ENCODE data around the gene CYB5RL.
"Not testable (repeated sequence)": the region's sequence is repeated elsewhere in the genome, so short reads cannot be mapped to it uniquely, and the experiment has no call there.

GRCh38 chr1:54207896-54208295 lies 8.1 kb upstream of the CYB5RL start:
- TF ChIP-seq, protein P1, sequence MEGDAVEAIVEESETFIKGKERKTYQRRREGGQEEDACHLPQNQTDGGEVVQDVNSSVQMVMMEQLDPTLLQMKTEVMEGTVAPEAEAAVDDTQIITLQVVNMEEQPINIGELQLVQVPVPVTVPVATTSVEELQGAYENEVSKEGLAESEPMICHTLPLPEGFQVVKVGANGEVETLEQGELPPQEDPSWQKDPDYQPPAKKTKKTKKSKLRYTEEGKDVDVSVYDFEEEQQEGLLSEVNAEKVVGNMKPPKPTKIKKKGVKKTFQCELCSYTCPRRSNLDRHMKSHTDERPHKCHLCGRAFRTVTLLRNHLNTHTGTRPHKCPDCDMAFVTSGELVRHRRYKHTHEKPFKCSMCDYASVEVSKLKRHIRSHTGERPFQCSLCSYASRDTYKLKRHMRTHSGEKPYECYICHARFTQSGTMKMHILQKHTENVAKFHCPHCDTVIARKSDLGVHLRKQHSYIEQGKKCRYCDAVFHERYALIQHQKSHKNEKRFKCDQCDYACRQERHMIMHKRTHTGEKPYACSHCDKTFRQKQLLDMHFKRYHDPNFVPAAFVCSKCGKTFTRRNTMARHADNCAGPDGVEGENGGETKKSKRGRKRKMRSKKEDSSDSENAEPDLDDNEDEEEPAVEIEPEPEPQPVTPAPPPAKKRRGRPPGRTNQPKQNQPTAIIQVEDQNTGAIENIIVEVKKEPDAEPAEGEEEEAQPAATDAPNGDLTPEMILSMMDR (IDR thresholded peaks at IDR 0.05), result not testable (repeated sequence)
- not testable (repeated sequence) for TF ChIP-seq POLR2A (IDR thresholded peaks at IDR 0.05)

Data from sigmoid colon (tissue), 3 donors.